CD14-positive monocyte (primary cell): ENCODE data around the gene RNF149. TPM values are rescaled to one million over a fixed set of nuclear protein-coding genes. Genes with fewer than 3 reads are reported as not detected.
"Not testable (repeated sequence)": the region's sequence is repeated elsewhere in the genome, so short reads cannot be mapped to it uniquely, and the experiment has no call there.

ENCODE experiments used
- DNase-seq, 3 donors: peaks; one replicate each; pipeline ENCODE4 v3.0.0-alpha.2; 2011 to 2022
- H2AFZ ChIP-seq: 2 replicates; pipeline ENCODE4 v1.6.0; 2012; ENCODE audit warnings: mild to moderate bottlenecking, low read depth, low read length, inconsistent platforms; ENCODE audit not compliant: insufficient read depth, poor library complexity, severe bottlenecking
- H3K27ac ChIP-seq, 2 donors: 1 replicate in 1 of 2; 2 replicates in 1 of 2; pipeline ENCODE4 v1.5.1; 2012 to 2013; ENCODE audit warnings: low read length in 2 of 2, control low read depth in 1 of 2, inconsistent platforms in 1 of 2, low read depth in 1 of 2, mild to moderate bottlenecking in 1 of 2
- H3K27me3 ChIP-seq, 2 donors: one replicate each; pipeline versions ENCODE4 v1.6.0 to v1.6.1; 2011 to 2013; ENCODE audit warnings: low read length in 2 of 2; ENCODE audit not compliant: control insufficient read depth in 2 of 2, insufficient read depth in 2 of 2
- H3K36me3 ChIP-seq, 2 donors: replicated peaks in 1 of 2; 1 replicate in 1 of 2; 2 replicates in 1 of 2; pipeline versions ENCODE4 v1.5.1 to v1.6.1; 2012 to 2013; ENCODE audit warnings: low read length in 2 of 2, control low read depth in 1 of 2, inconsistent platforms in 1 of 2, mild to moderate bottlenecking in 1 of 2; ENCODE audit not compliant: insufficient read depth in 2 of 2, control insufficient read depth in 1 of 2
- H3K4me1 ChIP-seq, 2 donors: 1 replicate in 1 of 2; 2 replicates in 1 of 2; pipeline versions ENCODE4 v1.5.1 to v1.6.1; 2012 to 2013; ENCODE audit warnings: low read length in 2 of 2, control low read depth in 1 of 2, inconsistent platforms in 1 of 2, mild to moderate bottlenecking in 1 of 2, moderate library complexity in 1 of 2; ENCODE audit not compliant: insufficient read depth in 2 of 2, control insufficient read depth in 1 of 2
- H3K4me2 ChIP-seq: replicated peaks from 2 replicates; pipeline ENCODE3; 2012; ENCODE audit warnings: low read length, moderate library complexity, mild to moderate bottlenecking; ENCODE audit not compliant: poor library complexity, severe bottlenecking; ENCODE audit errors: extremely low read depth
- H3K4me3 ChIP-seq, 3 experiments: fragments of 200-600 bp in 1 of 3; sonication (generic) in 1 of 3; replicated peaks in 1 of 3; 1 replicate in 2 of 3; 2 replicates in 1 of 3; pipeline ENCODE4 v1.5.1; 2011 to 2013; ENCODE audit warnings: low read length in 3 of 3, mild to moderate bottlenecking in 3 of 3, control low read depth in 2 of 3, low read depth in 2 of 3, inconsistent platforms in 1 of 3, moderate library complexity in 1 of 3
- H3K79me2 ChIP-seq: 2 replicates; pipeline ENCODE4 v1.6.0; 2012; ENCODE audit warnings: mild to moderate bottlenecking, control low read depth, inconsistent platforms, low read length, moderate library complexity; ENCODE audit not compliant: insufficient read depth
- H3K9ac ChIP-seq: 2 replicates; pipeline ENCODE4 v1.6.0; 2017; ENCODE audit warnings: low read length, mild to moderate bottlenecking; ENCODE audit not compliant: insufficient read depth, poor library complexity, severe bottlenecking
- H3K9me3 ChIP-seq, 2 donors: replicated peaks in 1 of 2; 1 replicate in 1 of 2; 2 replicates in 1 of 2; pipeline versions ENCODE4 v1.5.1 to v1.6.1; 2012 to 2013; ENCODE audit warnings: low read length in 2 of 2, control low read depth in 1 of 2; ENCODE audit not compliant: control insufficient read depth in 1 of 2, insufficient read depth in 1 of 2
- H4K20me1 ChIP-seq: 2 replicates; pipeline ENCODE4 v1.6.0; 2012; ENCODE audit warnings: mild to moderate bottlenecking, low read length, control low read depth, moderate library complexity; ENCODE audit not compliant: insufficient read depth
- H3K27ac Mint-ChIP-seq, 7 donors: one replicate each; pipeline ENCODE4 v1.8.0; 2020; ENCODE audit warnings: mild to moderate bottlenecking in 7 of 7, mixed read lengths in 7 of 7, moderate library complexity in 6 of 7, inconsistent platforms in 2 of 7
- H3K27me3 Mint-ChIP-seq, 3 donors: one replicate each; pipeline ENCODE4 v1.8.0; 2021 to 2022; ENCODE audit warnings: low read depth in 3 of 3, mild to moderate bottlenecking in 3 of 3, mixed read lengths in 3 of 3, moderate library complexity in 3 of 3, inconsistent platforms in 1 of 3
- H3K36me3 Mint-ChIP-seq, 2 donors: one replicate each; pipeline ENCODE4 v1.8.0; 2020; ENCODE audit warnings: mixed read lengths in 2 of 2, inconsistent platforms in 1 of 2, mild to moderate bottlenecking in 1 of 2
- H3K4me1 Mint-ChIP-seq: one replicate; pipeline ENCODE4 v1.8.0; 2020; ENCODE audit warnings: mild to moderate bottlenecking, mixed read lengths
- H3K4me3 Mint-ChIP-seq, 2 donors: one replicate each; pipeline ENCODE4 v1.8.0; 2020; ENCODE audit warnings: mild to moderate bottlenecking in 2 of 2, mixed read lengths in 2 of 2, moderate library complexity in 1 of 2
- H3K9me3 Mint-ChIP-seq, 7 donors: one replicate each; pipeline ENCODE4 v1.8.0; 2020 to 2022; ENCODE audit warnings: mixed read lengths in 7 of 7, mild to moderate bottlenecking in 6 of 7, moderate library complexity in 6 of 7, inconsistent platforms in 2 of 7
- WGBS: methylation state at CpG from one replicate; pipeline ENCODE4 v1.1.5; 2013; ENCODE audit warnings: missing lambda C conversion rate; ENCODE audit not compliant: insufficient coverage; 5-methylcytosine and 5-hydroxymethylcytosine counted together
- intact Hi-C, 2 donors: fragments of 100-400 bp; cut with micrococcal nuclease; formaldehyde crosslinking; loops; one replicate each; pipeline versions ENCODE4 v1.15.0 to v1.15.1; 2023
- polyA plus RNA-seq, 3 donors: library from polyadenylated mRNA; depleted of rRNA in 1 of 3; unstranded in 2 of 3; stranded (reverse) in 1 of 3; fragments of 300-500 nt in 2 of 3; fragments of >200 nt in 1 of 3; fragmentation: Illumina TruSeq in 2 of 3; gene quantifications; 1 replicate in 2 of 3; 2 replicates in 1 of 3; pipeline ENCODE4 v1.2.3, GENCODE V29; 2012 to 2021
- TF ChIP-seq, protein P1 (sequence below): fragments of 200-600 bp; IDR thresholded peaks from one replicate; pipeline ENCODE4 v1.8.0; 2022; ENCODE audit warnings: antibody characterized with exemption, mild to moderate bottlenecking

RNF149 gene
- polyA plus RNA-seq, 3 donors = 112 to 148 (median 141) TPM

DNA sequence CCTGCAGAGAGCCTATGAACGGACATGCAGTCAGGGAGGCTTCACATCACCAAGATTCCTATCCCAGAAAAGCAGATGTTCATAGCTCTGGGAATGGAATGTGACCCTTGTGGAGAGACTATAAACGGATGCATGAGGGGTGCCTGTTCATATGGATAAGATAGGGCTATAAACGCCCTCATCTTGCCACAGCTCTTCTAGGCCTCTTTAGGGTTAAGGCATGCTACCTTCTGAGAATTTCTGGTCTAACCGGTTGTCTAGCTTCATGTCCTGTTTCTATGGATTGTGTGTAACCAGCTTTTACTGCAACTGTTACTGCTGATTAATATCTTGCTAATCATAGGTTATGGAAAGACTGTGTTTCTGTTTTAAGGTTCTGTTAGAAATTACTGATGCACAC, 64.1 kb downstream of the RNF149 start:
- H3K27me3 ChIP-seq, H2AFZ ChIP-seq, H4K20me1 ChIP-seq, H3K4me3 Mint-ChIP-seq, H3K4me3 ChIP-seq, H3K27ac Mint-ChIP-seq, H3K27me3 Mint-ChIP-seq, H3K4me2 ChIP-seq, H3K9me3 Mint-ChIP-seq, H3K4me1 Mint-ChIP-seq, H3K79me2 ChIP-seq, intact Hi-C loops, H3K9me3 ChIP-seq, H3K36me3 Mint-ChIP-seq, H3K4me1 ChIP-seq, H3K9ac ChIP-seq, DNase-seq, H3K27ac ChIP-seq, H3K36me3 ChIP-seq: not testable (repeated sequence)
- WGBS = 100% methylated on average over 1 of the region's 4 CpGs

DNA sequence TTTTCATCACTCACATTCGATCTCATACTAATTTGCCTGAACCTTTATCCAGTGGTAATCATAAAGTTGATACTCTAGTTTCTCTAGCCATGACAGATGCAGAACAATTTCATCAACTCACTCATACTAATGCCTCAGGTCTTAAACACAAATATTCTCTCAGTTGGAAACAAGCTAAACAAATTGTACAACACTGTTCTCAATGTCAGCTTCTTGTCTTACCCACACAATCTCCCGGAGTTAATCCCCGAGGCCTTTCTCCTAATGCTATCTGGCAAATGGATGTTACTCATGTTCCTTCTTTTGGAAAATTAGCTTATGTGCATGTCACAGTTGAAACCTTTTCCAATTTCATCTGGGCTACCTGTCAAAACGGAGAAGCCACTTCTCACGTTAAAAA, 67.3 kb downstream of the RNF149 start:
- Histone ChIP-seq H3K27me3 (no peaks in the 10 kb centered on the region), H3K79me2 (no peaks in the 10 kb centered on the region), H3K4me1 (peaks cover 18 to 19% of the 10 kb centered on the region in 2 donors), H3K4me2 (no peak overlapping the region), H2AFZ (no peak overlapping the region), H3K4me3 (no peak overlapping the region), H3K36me3 (no peaks in the 10 kb centered on the region), H3K9ac (no peak overlapping the region), H3K27ac (no peak overlapping the region), H3K9me3 (peaks cover 0 to 3% of the 10 kb centered on the region in 2 donors), H4K20me1 (no peaks in the 10 kb centered on the region)
- Mint-ChIP-seq H3K27me3 (peaks cover 0 to 3% (median 0%) of the 10 kb centered on the region in 3 donors), H3K36me3 (no peaks in the 10 kb centered on the region), H3K4me3 (no peak overlapping the region), H3K9me3 (peaks cover 0 to 6% (median 1%) of the 10 kb centered on the region in 7 donors), H3K27ac (no peak overlapping the region), H3K4me1 (peaks cover 24% of the 10 kb centered on the region)
- WGBS = no CpG with 5 or more reads among the region's 5 CpGs
- intact Hi-C loops = no loop called here
- DNase-seq = no peak
- TF ChIP-seq, protein P1, sequence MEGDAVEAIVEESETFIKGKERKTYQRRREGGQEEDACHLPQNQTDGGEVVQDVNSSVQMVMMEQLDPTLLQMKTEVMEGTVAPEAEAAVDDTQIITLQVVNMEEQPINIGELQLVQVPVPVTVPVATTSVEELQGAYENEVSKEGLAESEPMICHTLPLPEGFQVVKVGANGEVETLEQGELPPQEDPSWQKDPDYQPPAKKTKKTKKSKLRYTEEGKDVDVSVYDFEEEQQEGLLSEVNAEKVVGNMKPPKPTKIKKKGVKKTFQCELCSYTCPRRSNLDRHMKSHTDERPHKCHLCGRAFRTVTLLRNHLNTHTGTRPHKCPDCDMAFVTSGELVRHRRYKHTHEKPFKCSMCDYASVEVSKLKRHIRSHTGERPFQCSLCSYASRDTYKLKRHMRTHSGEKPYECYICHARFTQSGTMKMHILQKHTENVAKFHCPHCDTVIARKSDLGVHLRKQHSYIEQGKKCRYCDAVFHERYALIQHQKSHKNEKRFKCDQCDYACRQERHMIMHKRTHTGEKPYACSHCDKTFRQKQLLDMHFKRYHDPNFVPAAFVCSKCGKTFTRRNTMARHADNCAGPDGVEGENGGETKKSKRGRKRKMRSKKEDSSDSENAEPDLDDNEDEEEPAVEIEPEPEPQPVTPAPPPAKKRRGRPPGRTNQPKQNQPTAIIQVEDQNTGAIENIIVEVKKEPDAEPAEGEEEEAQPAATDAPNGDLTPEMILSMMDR = no peak
